Activated CD8-positive, alpha-beta memory T cell treated with anti-CD3 and anti-CD28 coated beads for 4 hours (primary cell): ENCODE data around the gene ERC2.
"Not testable (repeated sequence)": the region's sequence is repeated elsewhere in the genome, so short reads cannot be mapped to it uniquely, and the experiment has no call there.

Experiments used
- DNase-seq, 2 donors: peaks; one replicate each; pipeline ENCODE4 v3.0.0-alpha.2; 2020; ENCODE audit warnings: low read depth in 2 of 2

ERC2 gene

DNA sequence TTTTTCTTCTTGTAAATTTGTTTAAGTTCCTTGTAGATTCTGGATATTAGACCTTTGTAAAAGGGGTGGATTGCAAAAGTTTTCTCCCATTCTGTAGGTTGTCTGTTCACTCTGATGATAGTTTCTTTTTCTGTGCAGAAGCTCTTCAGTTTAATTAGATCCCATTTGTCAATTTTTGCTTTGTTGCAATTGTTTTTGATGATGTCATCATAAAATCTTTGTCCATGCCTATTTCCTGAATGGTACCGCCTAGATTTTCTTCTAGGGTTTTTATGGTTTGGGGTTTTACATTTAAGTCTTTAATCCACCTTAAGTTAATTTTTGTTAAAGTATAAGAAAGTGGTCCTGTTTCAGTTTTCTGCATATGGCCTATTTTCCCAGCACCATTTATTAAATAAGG is 401.9 kb downstream of the ERC2 start:
- DNase-seq: not testable (repeated sequence)

DNA sequence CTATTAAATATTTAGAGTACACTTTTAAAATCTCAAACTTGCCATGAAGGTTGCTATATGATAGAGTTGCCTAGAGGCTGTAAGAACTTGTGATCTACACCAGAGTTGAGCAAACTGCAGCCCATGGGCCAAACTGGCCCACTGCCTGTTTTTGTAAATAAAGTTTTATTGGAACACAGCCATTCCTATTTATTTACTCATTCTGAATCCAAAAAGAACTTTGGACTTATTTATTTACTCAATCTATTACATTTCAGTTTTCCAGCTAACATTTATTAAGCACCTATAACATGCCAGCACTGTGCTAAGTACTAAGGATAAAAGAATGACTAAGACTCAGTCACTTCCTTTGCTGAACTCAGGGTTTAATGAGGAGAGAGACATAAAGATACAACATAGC is 403.6 kb downstream of the ERC2 start:
- no peak for DNase-seq

DNA sequence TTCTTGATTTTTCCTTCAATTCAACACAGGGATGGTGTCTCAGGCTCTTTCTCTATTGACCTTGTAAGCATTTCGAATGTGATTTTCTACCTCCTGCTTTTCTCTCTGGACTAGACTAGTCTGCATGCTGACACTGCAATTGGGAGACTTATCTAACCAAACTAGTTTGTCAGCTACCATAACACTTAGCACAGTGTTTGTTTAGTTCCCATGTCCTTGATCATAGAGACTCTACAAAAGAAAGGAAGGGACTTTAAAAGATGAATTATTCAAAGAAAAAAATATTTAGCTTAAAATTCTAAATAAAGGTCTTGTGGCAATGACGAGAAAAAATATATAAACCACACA is 407.0 kb downstream of the ERC2 start:
- no peak for DNase-seq

- no peak for DNase-seq
These were observed 407.6 kb downstream of the ERC2 start for GRCh38 chr3:56060521-56061278.

DNA sequence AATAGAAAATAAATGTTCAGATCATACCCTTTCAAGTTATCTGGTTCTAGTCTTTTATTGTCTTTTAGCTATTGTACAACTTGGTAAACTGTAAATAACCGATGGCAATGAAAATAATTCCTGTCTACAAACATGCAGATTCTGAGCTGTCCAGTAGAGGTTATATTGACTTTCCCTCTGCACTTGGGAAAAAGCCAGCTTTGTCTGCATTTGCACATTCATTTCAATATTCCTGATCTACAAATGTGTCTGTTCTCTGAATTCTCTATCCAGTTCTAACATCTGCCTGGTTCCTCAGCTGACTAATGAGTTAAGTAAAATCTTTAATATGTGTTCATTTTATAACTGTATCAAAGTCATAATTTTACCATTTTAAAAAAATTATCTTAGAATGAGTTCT is 408.5 kb downstream of the ERC2 start:
- DNase-seq: no peak

DNA sequence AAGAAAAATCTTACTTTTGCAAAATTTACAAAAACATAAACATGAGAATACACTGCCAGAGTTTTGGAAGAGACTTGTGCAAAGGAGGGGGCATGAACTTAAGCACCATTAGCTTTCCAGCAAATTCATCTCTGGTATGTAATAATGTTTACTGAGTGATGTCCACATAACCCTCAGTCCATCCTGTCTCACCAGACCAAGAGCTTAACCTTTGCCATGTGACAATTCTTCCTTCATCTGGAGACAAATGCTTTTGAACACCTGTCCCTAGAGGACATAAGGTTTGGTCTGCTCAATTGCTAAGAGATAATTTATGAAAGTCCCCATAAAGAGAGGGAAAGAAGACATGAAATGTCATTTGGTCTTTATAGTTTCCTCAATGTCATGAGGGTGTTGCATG is 412.3 kb downstream of the ERC2 start:
- no peak for DNase-seq

GRCh38 chr3:56055546-56055945 is 412.7 kb downstream of the ERC2 start:
- DNase-seq: no peak

- no peak for DNase-seq
These were observed 413.4 kb downstream of the ERC2 start for GRCh38 chr3:56054844-56055243.

GRCh38 chr3:56053727-56054126 is 414.5 kb downstream of the ERC2 start:
- DNase-seq: no peak

GRCh38 chr3:56052188-56052587 is 416.1 kb downstream of the ERC2 start:
- no peak for DNase-seq

DNA sequence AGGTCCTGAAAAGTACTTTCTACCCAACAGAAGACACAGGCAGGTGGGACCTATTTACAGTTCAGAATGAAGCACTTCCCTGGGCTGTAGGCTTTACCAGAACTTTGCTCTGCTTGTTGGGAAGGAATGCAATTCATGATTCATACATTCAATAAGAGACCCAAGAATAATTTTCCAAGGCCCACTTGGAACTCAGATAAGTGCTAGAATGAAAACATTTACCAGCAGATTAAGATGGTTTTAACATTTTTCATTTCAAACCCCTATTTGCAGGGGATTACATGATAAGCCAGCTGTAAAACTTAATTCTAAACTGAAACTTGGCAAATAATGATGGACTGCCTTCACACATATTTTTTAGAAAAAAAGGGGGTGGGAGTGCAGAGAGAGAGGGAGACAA is 417.2 kb downstream of the ERC2 start:
- no peak for DNase-seq

- DNase-seq: no peak
These were observed 419.3 kb downstream of the ERC2 start for GRCh38 chr3:56048946-56049345.

- no peak for DNase-seq
These were observed 419.9 kb downstream of the ERC2 start for GRCh38 chr3:56048331-56048730.

- no peak for DNase-seq
These were observed 425.8 kb downstream of the ERC2 start for GRCh38 chr3:56042326-56042951.

- no peak for DNase-seq
These were observed 442.9 kb downstream of the ERC2 start for GRCh38 chr3:56025326-56025725.

DNA sequence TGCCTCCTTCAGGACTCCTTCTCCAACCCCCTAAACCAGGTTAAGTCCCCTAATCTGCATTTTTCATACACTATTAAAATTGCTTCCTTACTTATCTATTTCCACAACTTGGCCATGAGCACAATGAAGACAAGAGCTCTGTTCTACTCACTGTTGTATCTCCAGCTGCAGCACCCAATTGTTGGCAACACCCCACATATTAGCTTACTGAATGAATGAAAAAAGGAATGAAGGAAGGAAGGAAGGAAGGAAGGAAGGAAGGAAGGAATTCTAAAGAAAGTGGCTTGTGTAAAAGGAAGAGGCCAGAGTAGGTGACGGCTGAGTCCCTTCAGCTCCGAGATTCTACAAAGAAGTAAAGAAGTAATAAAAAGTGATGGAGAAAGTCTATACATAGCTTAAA is 444.7 kb downstream of the ERC2 start:
- no peak for DNase-seq

- DNase-seq: no peak
These were observed 445.6 kb downstream of the ERC2 start for GRCh38 chr3:56022619-56023018.

- no peak for DNase-seq
These were observed 448.6 kb downstream of the ERC2 start for GRCh38 chr3:56019490-56020146.

- not testable (repeated sequence) for DNase-seq
These were observed 452.9 kb downstream of the ERC2 start for GRCh38 chr3:56015374-56015773.

- no peak for DNase-seq
These were observed 455.5 kb downstream of the ERC2 start for GRCh38 chr3:56012721-56013120.

DNA sequence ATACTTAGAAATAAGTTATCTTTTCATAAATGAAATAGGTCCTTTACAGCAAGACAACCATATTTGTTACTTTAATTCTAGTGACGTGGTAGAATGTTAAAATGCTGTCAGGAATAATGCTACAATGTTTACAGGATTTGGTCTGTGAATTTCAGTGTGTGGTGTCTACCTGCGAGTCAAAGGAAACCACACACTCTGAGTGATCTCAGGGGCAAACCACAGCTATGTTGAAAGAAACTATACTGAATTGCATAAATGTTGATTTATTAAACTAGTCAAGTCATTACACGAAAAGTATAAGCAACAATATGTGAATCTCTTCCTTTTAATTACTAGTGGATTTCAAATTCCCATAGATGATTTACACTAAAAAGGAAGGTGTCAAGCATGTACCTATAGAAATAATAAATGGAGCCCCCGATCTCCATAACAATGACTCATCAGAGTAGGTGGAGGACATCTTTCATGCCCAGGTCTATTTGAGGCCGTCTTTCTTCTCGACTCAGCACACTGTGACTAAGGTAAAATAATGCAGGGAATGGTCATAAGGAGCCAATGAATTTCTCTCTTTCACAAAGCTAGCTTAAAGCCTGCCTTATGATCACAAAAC is 463.0 kb downstream of the ERC2 start:
- no peak for DNase-seq

DNA sequence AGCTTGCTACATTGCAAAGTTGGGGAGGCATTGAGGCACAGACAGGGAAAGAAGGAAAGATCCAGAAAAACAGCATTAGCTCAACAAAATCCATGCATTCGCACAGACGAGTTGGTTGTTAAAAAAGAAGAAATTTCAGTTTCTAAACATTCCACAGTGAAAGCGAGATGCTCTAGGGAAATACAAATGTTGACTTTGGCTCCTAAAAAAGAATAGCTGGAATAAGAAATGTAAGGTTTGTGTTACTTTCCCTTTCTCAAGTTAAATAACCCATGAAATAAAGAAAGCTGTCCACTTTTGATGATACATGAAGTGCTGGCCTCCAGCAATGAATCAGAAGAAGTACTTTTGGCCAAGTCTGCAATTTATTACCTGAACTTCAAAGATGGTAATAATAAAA is 465.1 kb downstream of the ERC2 start:
- no peak for DNase-seq

GRCh38 chr3:56001991-56002390 is 466.3 kb downstream of the ERC2 start:
- no peak for DNase-seq
